C4-2B (cell line): ENCODE results near the gene LURAP1L.

ENCODE experiments used
- CTCF ChIP-seq: fragments of 450-650 bp; conservative IDR thresholded peaks from 2 replicates; pipeline ENCODE4 v1.5.1; 2017; ENCODE audit warnings: mild to moderate bottlenecking
- ZFX ChIP-seq: fragments of 450-650 bp; IDR thresholded peaks from 2 replicates; pipeline ENCODE4 v1.6.1; 2017

GRCh38 chr9:12771891-12772290 lies 2.9 kb upstream of the LURAP1L start:
- TF ChIP-seq CTCF (no peak), ZFX (no peak)
